Neural cell (in vitro differentiated cells): ENCODE results near the gene CPEB1. TPM values are rescaled to one million over a fixed set of nuclear protein-coding genes. Genes with fewer than 3 reads are reported as not detected.
"Not testable (repeated sequence)": the region's sequence is repeated elsewhere in the genome, so short reads cannot be mapped to it uniquely, and the experiment has no call there.

ENCODE experiments used
- H2AFZ ChIP-seq: fragments of 200-600, 300-800 bp; sonication (generic), shearing (Covaris generic); 2 replicates; pipeline ENCODE4 v1.6.0; 2014; ENCODE audit warnings: low read depth, mild to moderate bottlenecking, antibody characterized with exemption, low read length, moderate library complexity
- H3F3A ChIP-seq: fragments of 200-600 bp; shearing (Covaris generic); 2 replicates; pipeline ENCODE4 v1.6.1; 2016; ENCODE audit warnings: mild to moderate bottlenecking, moderate library complexity, mixed read lengths, antibody characterized with exemption, low read length; ENCODE audit not compliant: insufficient read depth, poor library complexity, severe bottlenecking
- H3K27ac ChIP-seq: fragments of 200-600, 300-800 bp; sonication (generic), shearing (Covaris generic); 2 replicates; pipeline ENCODE4 v1.5.1; 2014; ENCODE audit warnings: mild to moderate bottlenecking, low read length, moderate library complexity
- H3K27me3 ChIP-seq: fragments of 300-800, 200-600 bp; sonication (generic), shearing (Covaris generic); 2 replicates; pipeline ENCODE4 v1.6.0; 2014; ENCODE audit warnings: mild to moderate bottlenecking, low read depth, low read length, moderate library complexity; ENCODE audit not compliant: insufficient read depth
- H3K36me3 ChIP-seq: fragments of 300-800, 200-600 bp; sonication (generic), shearing (Covaris generic); 2 replicates; pipeline ENCODE4 v1.5.1; 2014; ENCODE audit warnings: mild to moderate bottlenecking, antibody characterized with exemption, low read length, moderate library complexity; ENCODE audit not compliant: insufficient read depth
- H3K4me2 ChIP-seq: fragments of 300-800, 200-600 bp; sonication (generic), shearing (Covaris generic); 2 replicates; pipeline ENCODE4 v1.6.0; 2014; ENCODE audit warnings: mild to moderate bottlenecking, low read length
- H3K4me3 ChIP-seq: fragments of 300-800, 200-600 bp; sonication (generic), shearing (Covaris generic); 2 replicates; pipeline ENCODE4 v1.5.1; 2014; ENCODE audit warnings: mild to moderate bottlenecking, low read length, moderate library complexity
- H3K79me2 ChIP-seq: fragments of 200-600 bp; shearing (Covaris generic); replicated peaks from 2 replicates; pipeline ENCODE4 v1.6.0; 2014; ENCODE audit warnings: mild to moderate bottlenecking, low read length, moderate library complexity; ENCODE audit not compliant: insufficient read depth
- H3K9ac ChIP-seq: fragments of 300-800, 200-600 bp; sonication (generic), shearing (Covaris generic); 2 replicates; pipeline ENCODE4 v1.6.1; 2016; ENCODE audit warnings: mild to moderate bottlenecking, low read length, mixed read lengths
- H3K9me2 ChIP-seq: fragments of 200-600 bp; shearing (Covaris generic); 2 replicates; pipeline ENCODE4 v1.6.1; 2016; ENCODE audit warnings: mild to moderate bottlenecking, low read length, mixed read lengths; ENCODE audit not compliant: insufficient read depth
- H3K9me3 ChIP-seq: fragments of 200-600, 300-800 bp; sonication (generic), shearing (Covaris generic); 2 replicates; pipeline ENCODE4 v1.6.1; 2016; ENCODE audit warnings: mild to moderate bottlenecking, mixed run types, low read length, moderate library complexity, mixed read lengths
- H4K20me1 ChIP-seq: fragments of 200-600 bp; shearing (Covaris generic); 2 replicates; pipeline ENCODE4 v1.6.1; 2016; ENCODE audit warnings: mild to moderate bottlenecking, mixed run types; ENCODE audit not compliant: insufficient read depth
- CTCF ChIP-seq: fragments of 450-650 bp; IDR thresholded peaks from 2 replicates; pipeline ENCODE4 v1.5.1; 2014; ENCODE audit warnings: antibody characterized with exemption, mild to moderate bottlenecking, moderate library complexity; ENCODE audit not compliant: poor library complexity, severe bottlenecking
- EP300 ChIP-seq: fragments of 450-650 bp; conservative IDR thresholded peaks from 2 replicates; pipeline ENCODE4 v1.6.1; 2014; ENCODE audit warnings: antibody characterized with exemption, mild to moderate bottlenecking, moderate library complexity; ENCODE audit not compliant: poor library complexity, severe bottlenecking
- EZH2 ChIP-seq: fragments of 200-600, 300-800 bp; shearing (Covaris generic), sonication (generic); IDR thresholded peaks from 2 replicates; pipeline ENCODE4 v1.6.1; 2014; ENCODE audit warnings: antibody characterized with exemption, low read length, borderline replicate concordance, mild to moderate bottlenecking; ENCODE audit not compliant: insufficient read depth, poor library complexity, severe bottlenecking
- MXI1 ChIP-seq: fragments of 450-650 bp; conservative IDR thresholded peaks from 2 replicates; pipeline ENCODE4 v1.6.1; 2014; ENCODE audit warnings: antibody characterized with exemption, mild to moderate bottlenecking; ENCODE audit not compliant: poor library complexity, severe bottlenecking
- POLR2AphosphoS5 ChIP-seq: IDR thresholded peaks from 2 replicates; pipeline ENCODE4 v1.6.1; 2012
- RAD21 ChIP-seq: fragments of 450-650 bp; conservative IDR thresholded peaks from 2 replicates; pipeline ENCODE4 v1.6.1; 2014; ENCODE audit warnings: antibody characterized with exemption, mild to moderate bottlenecking, moderate library complexity
- REST ChIP-seq: IDR thresholded peaks from 2 replicates; pipeline ENCODE4 v1.6.1; 2012; ENCODE audit warnings: borderline replicate concordance
- SMC3 ChIP-seq: fragments of 450-650 bp; conservative IDR thresholded peaks from 2 replicates; pipeline ENCODE4 v1.6.1; 2014; ENCODE audit warnings: antibody characterized with exemption, mild to moderate bottlenecking, moderate library complexity; ENCODE audit not compliant: poor library complexity
- TAF1 ChIP-seq: IDR thresholded peaks from 2 replicates; pipeline ENCODE4 v1.6.1; 2012; ENCODE audit warnings: low read depth
- polyA plus RNA-seq: library from polyadenylated mRNA; depleted of rRNA; stranded (reverse); fragments of >200 nt; gene quantifications from 2 replicates; pipeline ENCODE4 v1.2.3, GENCODE V29; 2014

Gene CPEB1
- polyA plus RNA-seq, 1 donor from 2014 or later = 0.61 TPM

GRCh38 chr15:82534457-82534861 is 112.7 kb downstream of the CPEB1 start:
- H3F3A ChIP-seq, H3K27me3 ChIP-seq, H3K9me2 ChIP-seq, H3K9ac ChIP-seq, H3K9me3 ChIP-seq, H3K79me2 ChIP-seq, H3K4me3 ChIP-seq, H2AFZ ChIP-seq, H3K27ac ChIP-seq, H3K4me2 ChIP-seq, H4K20me1 ChIP-seq, H3K36me3 ChIP-seq: not testable (repeated sequence)

GRCh38 chr15:82533801-82534200 is 113.4 kb downstream of the CPEB1 start:
- Histone ChIP-seq H3K36me3 (no peaks in the 10 kb centered on the region), H3K79me2 (peaks cover 3% of the 10 kb centered on the region)
- TF ChIP-seq TAF1 = no peak
- no peak for TF ChIP-seq POLR2AphosphoS5
- TF ChIP-seq MXI1 = no peak
- TF ChIP-seq EZH2 = no peak
- no peak for TF ChIP-seq CTCF
- no peak for TF ChIP-seq RAD21
- TF ChIP-seq SMC3 = no peak
- no peak for TF ChIP-seq REST
- TF ChIP-seq EP300 = no peak

GRCh38 chr15:82532991-82533481 is 114.1 kb downstream of the CPEB1 start:
- TF ChIP-seq RAD21 (no peak), REST (no peak), SMC3 (no peak), POLR2AphosphoS5 (no peak), CTCF (no peak), TAF1 (no peak), MXI1 (no peak), EP300 (no peak), EZH2 (no peak)
- Histone ChIP-seq H3K79me2 (no peaks in the 10 kb centered on the region), H3K9ac (no peak overlapping the region), H3K36me3 (no peaks in the 10 kb centered on the region), H3K9me2 (no peaks in the 10 kb centered on the region), H3K27ac (no peak overlapping the region), H3K4me3 (no peak overlapping the region), H4K20me1 (no peaks in the 10 kb centered on the region), H2AFZ (no peak overlapping the region), H3F3A (no peaks in the 10 kb centered on the region), H3K4me2 (no peak overlapping the region), H3K27me3 (no peaks in the 10 kb centered on the region), H3K9me3 (no peaks in the 10 kb centered on the region)

More at GRCh38 chr15:82533801-82534200, 113.4 kb downstream of the CPEB1 start:
- Histone ChIP-seq H3F3A (no peaks in the 10 kb centered on the region), H3K27ac (no peak overlapping the region), H3K27me3 (no peaks in the 10 kb centered on the region), H3K9me2 (no peaks in the 10 kb centered on the region), H3K4me2 (no peak overlapping the region), H3K9ac (no peak overlapping the region), H3K4me3 (no peak overlapping the region), H2AFZ (no peak overlapping the region), H4K20me1 (no peaks in the 10 kb centered on the region), H3K9me3 (no peaks in the 10 kb centered on the region)
